Measurements from ENCODE around the gene HAPLN2.
A peak's percentile ranks its signal among the peaks of the same experiment; 100 is the strongest.
"Not testable (repeated sequence)": the region's sequence is repeated elsewhere in the genome, so short reads cannot be mapped to it uniquely, and the experiment has no call there.

Gene HAPLN2

DNA sequence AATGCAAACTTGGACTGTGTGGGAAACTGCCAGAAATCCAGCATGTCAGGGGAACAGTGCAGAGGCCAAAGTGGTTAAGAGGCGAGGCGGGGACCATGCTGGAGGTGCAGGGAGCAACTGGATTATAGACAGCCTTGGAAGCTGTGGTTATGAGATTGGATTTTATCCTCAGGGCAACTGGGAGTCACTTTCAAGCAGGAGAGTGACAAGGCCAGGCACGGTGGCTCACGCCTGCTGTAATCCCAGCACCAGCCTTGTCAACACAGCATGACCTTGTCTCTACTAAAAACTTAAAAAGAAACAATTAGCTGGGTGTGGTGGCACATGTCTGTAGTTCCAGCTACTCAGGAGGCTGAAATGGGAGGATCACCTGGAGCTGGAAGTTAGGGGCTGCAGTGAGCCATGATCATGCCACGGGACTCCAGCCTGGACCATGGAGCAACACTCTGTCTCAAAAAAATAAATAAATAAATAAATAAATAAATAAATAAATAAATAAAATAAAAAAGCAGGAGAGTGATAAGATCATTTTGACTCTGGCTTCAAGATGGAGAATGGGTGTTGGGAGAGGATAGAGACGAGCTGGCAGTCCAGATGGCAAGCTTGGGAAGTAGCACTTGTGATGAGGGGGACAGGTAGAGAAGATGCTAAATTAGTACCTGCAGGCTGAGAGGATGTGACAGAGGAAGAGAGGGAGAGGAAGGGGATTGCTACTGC is 3.5 kb downstream of the HAPLN2 start:
- no peak for DNase-seq (ENCODE audit: low read depth, low spot score)
- no peak for TF ChIP-seq FOXP2 (optimal IDR thresholded peaks at IDR 0.05; ENCODE audit: control extremely low read depth, extremely low read length, insufficient read depth)
- H3K9me3 ChIP-seq (ENCODE audit: low read depth, low read length), result no peaks in the 10 kb centered on the region
- no peak overlapping the region for H3K9ac ChIP-seq (ENCODE audit: insufficient read length)
- no peaks in the 10 kb centered on the region for H3K36me3 ChIP-seq (ENCODE audit: insufficient read depth, low read length)
- H3K27ac ChIP-seq, result no peak overlapping the region
- H3K4me3 ChIP-seq, result no peak overlapping the region

DNA sequence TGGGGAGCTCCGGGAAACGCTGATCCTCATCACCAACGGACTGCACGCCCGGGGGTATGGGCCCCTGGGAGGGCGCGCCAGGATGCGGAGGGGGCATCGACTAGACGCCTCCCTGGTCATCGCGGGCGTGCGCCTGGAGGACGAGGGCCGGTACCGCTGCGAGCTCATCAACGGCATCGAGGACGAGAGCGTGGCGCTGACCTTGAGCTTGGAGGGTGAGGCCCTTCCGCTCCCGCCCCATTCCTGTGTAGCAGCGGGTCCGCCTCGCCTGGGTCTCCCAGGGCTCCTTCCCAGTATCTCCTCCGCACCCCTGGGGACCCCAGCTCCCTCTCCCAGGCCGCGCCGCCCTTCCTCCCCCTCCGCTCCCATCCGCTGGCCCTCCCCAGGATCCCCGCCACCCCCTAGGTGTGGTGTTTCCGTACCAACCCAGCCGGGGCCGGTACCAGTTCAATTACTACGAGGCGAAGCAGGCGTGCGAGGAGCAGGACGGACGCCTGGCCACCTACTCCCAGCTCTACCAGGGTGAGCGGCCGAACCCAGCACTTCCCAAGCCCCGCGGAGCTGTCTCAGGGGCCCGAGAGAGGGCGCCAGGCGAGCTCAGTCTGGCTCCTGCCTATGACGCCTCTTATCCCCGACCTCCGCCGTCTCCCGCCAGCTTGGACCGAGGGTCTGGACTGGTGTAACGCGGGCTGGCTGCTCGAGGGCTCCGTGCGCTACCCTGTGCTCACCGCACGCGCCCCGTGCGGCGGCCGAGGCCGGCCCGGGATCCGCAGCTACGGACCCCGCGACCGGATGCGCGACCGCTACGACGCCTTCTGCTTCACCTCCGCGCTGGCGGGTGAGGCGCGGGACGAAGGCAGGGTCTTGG is 5.0 kb downstream of the HAPLN2 start:
- no peak overlapping the region for H3K9ac ChIP-seq (ENCODE audit: insufficient read length)
- no peak for DNase-seq (ENCODE audit: low read depth, low spot score)
- H3K4me3 ChIP-seq, result peak overlapping the region; percentile 58; the same call in 1 of the 2 replicates
- H3K36me3 ChIP-seq (ENCODE audit: insufficient read depth, low read length), result no peaks in the 10 kb centered on the region
- no peak overlapping the region for H3K27ac ChIP-seq
- no peak for TF ChIP-seq EZH2 (IDR thresholded peaks at IDR 0.05)
- no peak for TF ChIP-seq POLR2AphosphoS5 (IDR thresholded peaks at IDR 0.05; ENCODE audit: borderline replicate concordance, low read depth, low read length)
- TF ChIP-seq FOXP2 (optimal IDR thresholded peaks at IDR 0.05; ENCODE audit: control extremely low read depth, extremely low read length, insufficient read depth), result no peak
- no peaks in the 10 kb centered on the region for H3K9me3 ChIP-seq (ENCODE audit: low read depth, low read length)

DNA sequence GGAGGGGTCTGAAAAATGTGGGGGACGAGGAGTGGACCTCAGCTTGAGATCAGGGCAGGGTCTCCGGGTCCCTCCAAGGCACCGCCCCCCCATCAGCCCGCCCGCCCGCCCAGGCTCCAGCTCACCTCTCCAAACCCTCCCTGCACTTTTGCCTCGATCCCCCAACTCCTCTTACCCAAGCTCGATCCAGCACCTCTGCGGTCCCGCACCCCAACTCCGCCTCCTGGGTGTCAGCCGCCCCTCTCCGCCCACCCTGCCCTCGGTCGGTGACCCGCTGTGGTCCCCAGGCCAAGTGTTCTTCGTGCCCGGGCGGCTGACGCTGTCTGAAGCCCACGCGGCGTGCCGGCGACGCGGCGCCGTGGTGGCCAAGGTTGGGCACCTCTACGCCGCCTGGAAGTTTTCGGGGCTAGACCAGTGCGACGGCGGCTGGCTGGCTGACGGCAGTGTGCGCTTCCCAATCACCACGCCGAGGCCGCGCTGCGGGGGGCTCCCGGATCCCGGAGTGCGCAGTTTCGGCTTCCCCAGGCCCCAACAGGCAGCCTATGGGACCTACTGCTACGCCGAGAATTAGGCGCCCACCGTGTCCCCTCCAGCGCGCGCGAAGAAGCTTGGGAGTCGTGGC is 5.7 kb downstream of the HAPLN2 start:
- TF ChIP-seq EZH2 (IDR thresholded peaks at IDR 0.05), result no peak
- Histone ChIP-seq H3K27ac (no peak overlapping the region), H3K9ac (ENCODE audit: insufficient read length) (no peak overlapping the region), H3K4me3 (peak overlapping the region; percentile 58), H3K9me3 (ENCODE audit: low read depth, low read length) (no peaks in the 10 kb centered on the region), H3K36me3 (ENCODE audit: insufficient read depth, low read length) (no peaks in the 10 kb centered on the region)
- DNase-seq (ENCODE audit: low read depth, low spot score), result no peak

DNA sequence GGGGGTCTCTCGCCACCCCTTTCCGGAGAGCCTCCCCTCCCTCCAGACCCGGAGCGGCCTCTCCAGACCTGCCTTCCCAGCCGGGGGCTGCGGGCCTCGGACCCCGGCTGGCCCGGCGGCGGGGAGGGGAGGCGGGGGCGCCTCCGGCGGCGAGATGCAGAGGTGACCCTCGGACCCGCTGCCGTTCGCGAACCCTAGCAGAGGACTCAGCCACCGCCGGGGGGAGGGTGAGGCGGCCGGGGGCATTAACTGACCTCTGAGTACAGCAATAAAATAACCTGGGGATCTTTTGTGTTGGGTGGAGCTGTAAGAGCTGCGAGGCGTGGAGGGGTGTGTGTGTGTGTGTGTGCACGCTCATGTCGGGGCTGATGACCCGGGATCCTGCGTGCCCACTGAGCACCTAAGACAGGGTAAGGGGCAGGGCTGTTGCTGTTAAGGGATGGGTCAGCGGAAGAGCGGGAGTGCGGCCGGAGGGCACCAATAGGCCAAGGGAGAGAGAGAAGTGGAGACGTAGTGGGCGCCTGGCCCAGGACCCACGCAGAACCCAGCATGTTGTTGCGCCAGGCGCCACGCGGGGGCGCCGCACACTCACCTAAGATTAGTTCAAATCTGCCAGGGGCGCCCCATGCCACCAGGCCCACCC is 6.3 kb downstream of the HAPLN2 start:
- DNase-seq (ENCODE audit: low read depth, low spot score), result no peak
- Histone ChIP-seq H3K27ac (no peak overlapping the region), H3K36me3 (ENCODE audit: insufficient read depth, low read length) (no peaks in the 10 kb centered on the region), H3K4me3 (peak overlapping the region; percentile 43), H3K9me3 (ENCODE audit: low read depth, low read length) (no peaks in the 10 kb centered on the region), H3K9ac (ENCODE audit: insufficient read length) (no peak overlapping the region)
- TF ChIP-seq EZH2 (IDR thresholded peaks at IDR 0.05), result peak; percentile 92
- TF ChIP-seq POLR2AphosphoS5 (IDR thresholded peaks at IDR 0.05; ENCODE audit: borderline replicate concordance, low read depth, low read length), result no peak
- no peak for TF ChIP-seq FOXP2 (optimal IDR thresholded peaks at IDR 0.05; ENCODE audit: control extremely low read depth, extremely low read length, insufficient read depth)

DNA sequence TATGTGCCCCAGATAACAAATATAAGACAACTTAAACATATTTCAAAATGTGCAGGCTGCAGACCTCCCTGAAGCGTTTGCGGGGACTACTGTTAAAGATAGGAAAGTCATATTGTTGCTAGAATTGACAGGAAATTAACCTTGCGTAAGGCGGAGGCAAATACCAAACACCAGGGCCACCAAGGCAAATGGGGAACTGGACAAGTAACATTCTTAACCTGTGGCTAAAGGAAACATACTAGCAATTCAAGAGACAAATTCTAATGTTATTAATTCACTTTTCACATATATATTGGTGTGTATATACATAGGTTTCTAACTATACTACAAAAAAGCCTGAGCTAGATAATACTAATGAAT is 6.8 kb downstream of the HAPLN2 start:
- H3K9ac ChIP-seq (ENCODE audit: insufficient read length), result no peak overlapping the region
- no peak overlapping the region for H3K4me3 ChIP-seq
- no peaks in the 10 kb centered on the region for H3K36me3 ChIP-seq (ENCODE audit: insufficient read depth, low read length)
- H3K27ac ChIP-seq, result no peak overlapping the region
- DNase-seq (ENCODE audit: low read depth, low spot score), result no peak
- TF ChIP-seq POLR2AphosphoS5 (IDR thresholded peaks at IDR 0.05; ENCODE audit: borderline replicate concordance, low read depth, low read length) (no peak), EZH2 (IDR thresholded peaks at IDR 0.05) (no peak), FOXP2 (optimal IDR thresholded peaks at IDR 0.05; ENCODE audit: control extremely low read depth, extremely low read length, insufficient read depth) (no peak)
- no peaks in the 10 kb centered on the region for H3K9me3 ChIP-seq (ENCODE audit: low read depth, low read length)

DNA sequence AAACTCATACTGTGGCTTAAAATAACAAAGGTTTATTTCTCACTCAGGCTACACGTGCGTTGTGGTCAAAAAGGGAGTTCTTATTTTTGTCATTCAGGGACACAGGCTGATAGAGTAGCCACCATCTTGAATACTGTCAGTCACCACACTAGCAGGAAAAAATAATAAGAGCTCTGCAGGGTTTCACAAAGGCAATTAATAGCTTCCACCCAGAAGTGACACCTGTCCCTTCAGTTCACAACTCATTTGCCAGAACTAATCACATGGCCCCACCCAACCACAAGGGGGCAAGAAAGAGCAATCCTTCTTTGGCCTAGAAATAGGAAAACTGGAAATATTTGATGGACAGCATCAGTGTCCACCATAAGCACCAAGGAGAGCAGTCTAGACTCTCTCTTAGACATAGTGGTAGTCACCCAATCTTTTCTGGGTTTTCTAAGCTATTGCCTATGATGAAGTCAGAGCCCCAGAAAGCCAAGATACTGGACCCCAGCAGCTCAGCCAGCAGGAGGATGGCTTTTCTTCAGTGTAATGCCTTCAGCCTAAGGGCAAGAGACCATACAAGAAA is 8.2 kb downstream of the HAPLN2 start:
- no peak for TF ChIP-seq FOXP2 (optimal IDR thresholded peaks at IDR 0.05; ENCODE audit: control extremely low read depth, extremely low read length, insufficient read depth)
- no peak for TF ChIP-seq EZH2 (IDR thresholded peaks at IDR 0.05)
- no peak for TF ChIP-seq POLR2AphosphoS5 (IDR thresholded peaks at IDR 0.05; ENCODE audit: borderline replicate concordance, low read depth, low read length)
- no peak overlapping the region for H3K27ac ChIP-seq
- no peak for DNase-seq (ENCODE audit: low read depth, low spot score)

DNA sequence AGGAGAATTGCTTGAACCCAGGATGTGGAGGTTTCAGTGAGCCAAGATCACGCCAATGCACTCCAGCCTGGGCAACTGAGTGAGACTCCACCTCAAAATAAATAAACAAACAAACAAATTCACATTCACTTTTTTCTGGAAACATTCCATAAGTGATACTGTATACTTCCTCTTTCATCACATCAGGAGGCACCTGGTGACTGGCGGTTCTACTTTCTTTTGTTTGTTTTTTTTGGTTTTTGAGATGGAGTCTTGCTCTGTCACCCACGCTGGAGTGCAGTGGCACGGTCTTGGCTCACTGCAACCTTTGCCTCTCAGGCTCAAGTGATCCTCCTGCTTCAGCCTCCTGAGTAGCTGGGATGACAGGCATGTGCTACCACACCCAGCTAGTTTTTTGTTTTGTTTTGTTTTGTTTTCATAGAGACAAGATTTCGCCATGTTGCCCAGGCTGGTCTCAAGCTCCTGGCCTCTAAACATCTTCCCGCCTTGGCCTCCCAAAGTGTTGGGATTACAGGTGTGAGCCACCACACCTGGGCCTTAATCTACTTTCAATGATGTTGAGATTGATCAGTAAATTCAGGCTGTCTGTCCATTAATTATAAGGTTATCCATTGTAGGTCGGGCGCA is 10.7 kb downstream of the HAPLN2 start:
- DNase-seq (ENCODE audit: low read depth, low spot score), result no peak
- Histone ChIP-seq H3K9me3 (ENCODE audit: low read depth, low read length) (no peaks in the 10 kb centered on the region), H3K27ac (no peak overlapping the region), H3K9ac (ENCODE audit: insufficient read length) (no peak overlapping the region), H3K4me3 (no peak overlapping the region), H3K36me3 (ENCODE audit: insufficient read depth, low read length) (no peaks in the 10 kb centered on the region)
- TF ChIP-seq FOXP2 (optimal IDR thresholded peaks at IDR 0.05; ENCODE audit: control extremely low read depth, extremely low read length, insufficient read depth), result no peak
- no peak for TF ChIP-seq POLR2AphosphoS5 (IDR thresholded peaks at IDR 0.05; ENCODE audit: borderline replicate concordance, low read depth, low read length)
- TF ChIP-seq EZH2 (IDR thresholded peaks at IDR 0.05), result no peak

More for the DNA sequence above, 8.2 kb downstream of the HAPLN2 start:
- H3K9me3 ChIP-seq (ENCODE audit: low read depth, low read length), result no peaks in the 10 kb centered on the region
- no peak overlapping the region for H3K9ac ChIP-seq (ENCODE audit: insufficient read length)
- no peaks in the 10 kb centered on the region for H3K36me3 ChIP-seq (ENCODE audit: insufficient read depth, low read length)
- H3K4me3 ChIP-seq, result no peak overlapping the region

DNA sequence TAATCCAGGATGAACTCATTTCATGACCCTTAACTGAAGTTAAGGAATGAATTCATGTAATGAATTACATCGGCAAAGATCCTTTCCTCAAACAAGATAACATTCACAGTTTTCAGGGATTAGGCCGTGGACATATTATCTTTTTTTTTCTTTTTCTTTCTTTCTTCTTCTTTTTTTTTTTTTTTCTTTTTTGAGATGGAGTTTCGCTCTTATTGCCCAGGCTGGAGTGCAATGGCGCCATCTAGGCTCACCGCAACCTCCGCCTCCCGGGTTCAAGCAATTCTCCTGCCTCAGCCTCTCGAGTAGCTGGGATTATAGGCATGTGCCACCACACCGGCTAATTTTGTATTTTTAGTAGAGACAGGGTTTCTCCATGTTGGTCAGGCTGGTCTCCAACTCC is 11.9 kb downstream of the HAPLN2 start:
- not testable (repeated sequence) for DNase-seq (ENCODE audit: low read depth, low spot score); H3K4me3 ChIP-seq; H3K9ac ChIP-seq (ENCODE audit: insufficient read length); H3K9me3 ChIP-seq (ENCODE audit: low read depth, low read length); H3K27ac ChIP-seq; H3K36me3 ChIP-seq (ENCODE audit: insufficient read depth, low read length)

All from SK-N-MC (cell line).